Muscle layer of duodenum (tissue), 2 donors: ENCODE results near the gene LRPPRC.
"Not testable (repeated sequence)": the region's sequence is repeated elsewhere in the genome, so short reads cannot be mapped to it uniquely, and the experiment has no call there.

ENCODE experiments used
- H3K27ac ChIP-seq: one replicate; pipeline ENCODE4 v1.7.0; 2013; ENCODE audit warnings: mild to moderate bottlenecking, low read length
- H3K27me3 ChIP-seq: one replicate; pipeline ENCODE4 v1.7.0; 2013; ENCODE audit warnings: low read depth, mild to moderate bottlenecking, control low read depth, low read length
- H3K36me3 ChIP-seq, 2 donors: one replicate each; pipeline ENCODE4 v1.7.0; 2013; ENCODE audit warnings: low read length in 2 of 2, control low read depth in 1 of 2, mild to moderate bottlenecking in 1 of 2; ENCODE audit not compliant: insufficient read depth in 2 of 2, control insufficient read depth in 1 of 2
- H3K4me1 ChIP-seq, 2 donors: one replicate each; pipeline ENCODE4 v1.7.0; 2013; ENCODE audit warnings: low read length in 2 of 2, mild to moderate bottlenecking in 2 of 2, control low read depth in 1 of 2, moderate library complexity in 1 of 2; ENCODE audit not compliant: insufficient read depth in 2 of 2, control insufficient read depth in 1 of 2
- H3K4me3 ChIP-seq, 2 donors: one replicate each; pipeline ENCODE4 v1.7.0; 2013; ENCODE audit warnings: low read length in 2 of 2, low read depth in 1 of 2, mild to moderate bottlenecking in 1 of 2
- H3K9me3 ChIP-seq, 2 donors: one replicate each; pipeline ENCODE4 v1.7.0; 2013; ENCODE audit warnings: low read length in 2 of 2, control low read depth in 1 of 2, mild to moderate bottlenecking in 1 of 2; ENCODE audit not compliant: control insufficient read depth in 1 of 2
- donor health status: healthy.

Gene LRPPRC

DNA sequence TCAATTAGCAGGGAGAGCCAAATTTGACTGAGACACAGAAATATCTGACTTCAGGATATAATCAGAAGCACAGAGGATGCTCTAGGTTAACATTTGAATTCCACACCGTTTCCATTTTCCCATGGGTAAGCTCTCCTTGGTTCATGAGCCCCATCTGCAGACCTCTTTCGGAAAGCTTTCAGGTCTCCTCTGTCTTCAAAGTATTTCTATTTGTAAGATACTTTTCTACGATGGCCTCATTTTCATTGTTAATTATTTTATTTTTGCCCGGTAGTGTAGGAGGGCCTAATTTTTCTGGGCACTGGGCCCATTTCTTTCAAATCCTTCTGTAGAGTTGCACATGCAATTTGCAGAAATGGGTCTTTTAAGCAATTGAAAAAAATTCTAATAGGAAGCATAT, 53.8 kb downstream of the LRPPRC start:
- Histone ChIP-seq H3K9me3 (no peaks in the 10 kb centered on the region), H3K36me3 (peaks cover 30 to 34% of the 10 kb centered on the region in 2 donors), H3K4me1 (no peaks in the 10 kb centered on the region), H3K4me3 (no peak overlapping the region), H3K27ac (no peak overlapping the region), H3K27me3 (no peaks in the 10 kb centered on the region)

DNA sequence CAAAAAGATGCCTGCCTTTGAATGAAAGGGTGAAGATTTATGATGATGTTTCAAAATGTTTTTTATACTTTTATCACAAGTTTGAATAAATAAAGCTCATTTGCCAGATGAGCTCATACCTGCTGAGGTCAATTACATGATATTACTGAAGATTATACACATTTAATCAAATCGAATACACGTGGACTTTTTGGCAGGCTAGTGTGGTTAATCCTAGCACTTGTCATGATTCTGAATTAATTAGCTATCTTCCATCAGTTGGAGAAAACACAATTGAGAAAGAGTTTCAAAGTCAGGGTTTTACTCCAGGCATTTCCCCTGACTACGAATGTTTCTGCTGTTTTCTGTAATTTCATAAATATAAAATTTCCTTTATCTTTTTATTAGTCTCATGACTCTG, 54.4 kb downstream of the LRPPRC start:
- no peaks in the 10 kb centered on the region for H3K9me3 ChIP-seq
- H3K4me3 ChIP-seq = no peak overlapping the region
- peaks cover 24 to 27% of the 10 kb centered on the region in 2 donors for H3K36me3 ChIP-seq
- H3K27ac ChIP-seq = no peak overlapping the region
- no peaks in the 10 kb centered on the region for H3K4me1 ChIP-seq
- no peaks in the 10 kb centered on the region for H3K27me3 ChIP-seq

DNA sequence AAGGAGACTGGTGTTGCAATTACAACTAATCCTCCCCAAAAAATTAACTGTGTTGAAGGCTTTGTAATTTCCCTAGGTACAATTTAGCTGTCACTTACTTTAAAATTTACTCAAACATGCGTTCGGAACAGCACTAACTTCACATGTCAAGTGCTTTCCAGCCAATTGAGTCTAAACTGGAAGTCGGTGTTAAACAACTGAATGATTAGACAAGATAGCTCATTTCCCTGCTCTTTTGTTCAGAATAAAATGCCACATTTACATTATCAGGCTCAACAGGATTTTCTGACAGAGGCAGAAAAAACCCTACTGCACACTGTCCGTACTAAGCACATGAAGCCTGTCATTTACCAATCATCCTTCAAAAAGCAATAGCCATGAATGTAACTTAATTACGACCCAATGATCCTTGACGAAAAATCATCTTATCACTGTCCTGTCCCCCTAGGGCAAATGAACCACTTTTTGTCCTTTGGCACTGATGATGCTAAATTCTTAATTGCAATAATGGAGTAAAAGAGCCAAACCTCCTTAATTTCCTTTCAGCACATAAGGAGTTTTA, 56.0 kb downstream of the LRPPRC start:
- Histone ChIP-seq H3K27me3 (no peaks in the 10 kb centered on the region), H3K4me3 (no peak overlapping the region), H3K27ac (no peak overlapping the region), H3K4me1 (no peaks in the 10 kb centered on the region), H3K9me3 (no peaks in the 10 kb centered on the region), H3K36me3 (peaks cover 9 to 13% of the 10 kb centered on the region in 2 donors)

DNA sequence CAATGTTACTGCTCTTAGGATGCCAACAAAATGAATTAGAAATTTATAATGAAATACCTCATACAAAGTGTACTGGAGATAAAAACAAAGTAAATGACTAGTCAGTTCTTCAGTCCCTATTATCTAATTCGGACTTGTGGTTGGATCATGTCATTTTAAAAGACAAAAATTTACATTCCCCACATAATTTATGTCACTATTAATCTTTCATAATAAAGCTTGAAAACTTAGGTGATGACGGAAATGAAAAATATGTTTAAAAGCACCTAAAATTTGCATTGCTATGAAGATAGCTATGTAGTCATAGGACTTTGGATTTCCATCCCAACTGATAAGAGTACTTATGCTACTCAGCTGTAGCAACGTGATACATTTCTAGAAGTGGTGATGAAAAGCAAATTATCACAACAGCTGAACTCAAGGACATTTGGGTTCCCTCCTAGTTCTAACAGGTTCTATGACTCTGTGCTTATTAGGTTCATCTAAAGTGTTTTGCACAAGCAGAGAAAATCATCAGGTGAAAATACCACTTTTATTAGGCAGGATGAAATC, 58.4 kb downstream of the LRPPRC start:
- H3K36me3 ChIP-seq = peaks cover 15 to 16% of the 10 kb centered on the region in 2 donors
- H3K27me3 ChIP-seq = no peaks in the 10 kb centered on the region
- H3K4me1 ChIP-seq = no peaks in the 10 kb centered on the region
- no peak overlapping the region for H3K4me3 ChIP-seq
- no peaks in the 10 kb centered on the region for H3K9me3 ChIP-seq
- H3K27ac ChIP-seq = no peak overlapping the region

DNA sequence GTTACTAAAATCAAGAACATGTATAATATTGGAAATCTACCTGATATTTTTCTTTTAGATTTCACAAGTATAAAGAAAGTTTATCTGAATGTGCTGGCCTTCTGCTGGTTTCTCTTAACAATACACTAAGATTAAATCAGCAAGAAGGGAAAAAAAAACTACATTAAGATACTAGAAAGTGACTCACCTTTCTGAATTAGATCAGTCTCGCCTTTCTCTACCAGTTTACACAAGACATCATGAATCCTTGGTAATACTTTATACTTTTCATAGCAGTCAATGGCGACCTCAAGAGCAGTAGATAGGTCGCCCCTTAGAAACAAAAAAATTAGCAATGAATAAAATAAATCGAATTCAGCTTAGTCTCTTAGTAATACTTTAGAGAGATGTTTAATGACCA, 61.2 kb downstream of the LRPPRC start:
- Histone ChIP-seq H3K27ac (no peak overlapping the region), H3K36me3 (peaks cover 23 to 24% of the 10 kb centered on the region in 2 donors), H3K4me3 (no peak overlapping the region), H3K4me1 (no peaks in the 10 kb centered on the region), H3K27me3 (no peaks in the 10 kb centered on the region), H3K9me3 (no peaks in the 10 kb centered on the region)

DNA sequence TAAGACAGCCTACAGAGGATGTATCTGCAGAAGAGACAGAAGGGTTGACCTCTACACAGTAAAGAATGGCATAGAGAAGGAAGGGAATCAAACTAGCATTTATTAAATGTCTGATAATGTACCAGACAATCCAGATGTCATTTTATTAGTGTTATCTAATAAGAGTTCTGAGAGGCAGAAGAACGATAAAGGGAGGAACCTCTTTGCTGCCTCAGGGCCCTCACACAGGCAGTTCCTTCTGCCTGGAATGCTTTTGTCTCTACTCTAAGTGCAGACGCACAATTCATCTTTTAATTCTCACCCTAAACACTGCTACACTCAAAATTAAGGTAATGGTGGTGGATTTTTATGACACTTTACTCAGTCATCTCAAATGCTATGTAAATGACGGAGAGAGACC, 64.5 kb downstream of the LRPPRC start:
- Histone ChIP-seq H3K27ac (no peak overlapping the region), H3K27me3 (no peaks in the 10 kb centered on the region), H3K4me3 (no peak overlapping the region), H3K36me3 (peaks cover 26 to 30% of the 10 kb centered on the region in 2 donors), H3K4me1 (no peaks in the 10 kb centered on the region), H3K9me3 (no peaks in the 10 kb centered on the region)

DNA sequence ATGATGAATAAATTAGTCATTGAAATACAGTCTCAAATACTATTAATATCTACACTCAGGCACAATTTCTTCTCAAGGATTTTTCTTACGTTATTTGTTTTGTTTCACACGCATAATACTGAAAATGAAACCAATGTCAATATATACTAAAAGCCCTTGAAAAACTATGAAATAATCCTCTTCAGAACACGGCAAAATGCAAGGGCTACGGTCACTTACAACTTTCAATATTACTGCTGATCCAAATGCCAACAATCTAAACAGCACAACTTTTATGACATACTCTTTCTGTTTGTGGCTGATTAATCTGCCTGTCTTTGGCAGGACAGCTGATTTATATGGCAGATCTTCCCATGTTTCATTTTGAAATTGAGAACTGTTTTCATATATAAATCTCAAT, 68.3 kb downstream of the LRPPRC start:
- Histone ChIP-seq H3K9me3 (no peaks in the 10 kb centered on the region), H3K27me3 (no peaks in the 10 kb centered on the region), H3K4me3 (no peak overlapping the region), H3K4me1 (no peaks in the 10 kb centered on the region), H3K27ac (no peak overlapping the region), H3K36me3 (peaks cover 34 to 37% of the 10 kb centered on the region in 2 donors)

DNA sequence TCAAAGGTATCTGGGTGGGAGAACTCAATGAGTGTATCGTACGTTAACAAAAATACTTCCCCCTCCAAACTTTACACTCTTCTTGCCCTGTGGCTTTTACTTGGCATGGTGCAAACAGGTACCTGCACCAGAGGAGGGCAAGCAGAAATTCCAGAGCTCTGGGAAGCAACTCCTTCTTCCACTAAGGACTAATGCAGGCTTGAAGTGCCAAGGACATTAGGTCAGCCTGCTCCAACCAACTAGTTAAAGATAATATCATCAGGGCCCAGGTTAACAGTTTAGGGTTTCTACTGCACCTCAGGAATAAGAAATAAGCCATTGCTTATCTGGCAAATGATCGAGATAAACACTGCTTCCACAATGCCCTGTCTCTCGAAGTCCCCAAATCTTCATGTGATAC, 70.4 kb downstream of the LRPPRC start:
- peaks cover 0 to 4% of the 10 kb centered on the region in 2 donors for H3K4me1 ChIP-seq

DNA sequence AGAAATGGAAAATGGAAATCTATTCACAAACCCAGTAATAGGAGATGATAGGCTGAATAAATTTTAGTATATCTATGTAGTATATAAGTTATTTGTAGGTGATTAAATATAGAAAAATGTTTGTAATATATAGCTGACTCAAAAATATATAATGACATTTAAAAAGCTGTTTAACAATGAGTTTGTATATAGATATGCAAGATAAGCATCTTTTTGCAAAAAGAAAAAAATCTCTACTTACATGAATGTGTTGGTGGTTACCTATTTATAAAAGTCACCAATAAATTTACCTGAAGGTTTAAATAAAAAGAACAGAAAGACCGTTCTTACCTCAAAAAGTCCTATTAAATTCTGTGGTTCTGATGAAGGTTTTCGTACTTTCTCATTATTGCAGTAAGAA, 71.3 kb downstream of the LRPPRC start:
- Histone ChIP-seq H3K36me3 (peaks cover 29 to 31% of the 10 kb centered on the region in 2 donors), H3K4me1 (peaks cover 0 to 4% of the 10 kb centered on the region in 2 donors), H3K4me3 (no peak overlapping the region)

More for the DNA sequence above, 70.4 kb downstream of the LRPPRC start:
- Histone ChIP-seq H3K4me3 (no peak overlapping the region), H3K9me3 (no peaks in the 10 kb centered on the region), H3K36me3 (peaks cover 29 to 36% of the 10 kb centered on the region in 2 donors), H3K27me3 (no peaks in the 10 kb centered on the region), H3K27ac (no peak overlapping the region)

DNA sequence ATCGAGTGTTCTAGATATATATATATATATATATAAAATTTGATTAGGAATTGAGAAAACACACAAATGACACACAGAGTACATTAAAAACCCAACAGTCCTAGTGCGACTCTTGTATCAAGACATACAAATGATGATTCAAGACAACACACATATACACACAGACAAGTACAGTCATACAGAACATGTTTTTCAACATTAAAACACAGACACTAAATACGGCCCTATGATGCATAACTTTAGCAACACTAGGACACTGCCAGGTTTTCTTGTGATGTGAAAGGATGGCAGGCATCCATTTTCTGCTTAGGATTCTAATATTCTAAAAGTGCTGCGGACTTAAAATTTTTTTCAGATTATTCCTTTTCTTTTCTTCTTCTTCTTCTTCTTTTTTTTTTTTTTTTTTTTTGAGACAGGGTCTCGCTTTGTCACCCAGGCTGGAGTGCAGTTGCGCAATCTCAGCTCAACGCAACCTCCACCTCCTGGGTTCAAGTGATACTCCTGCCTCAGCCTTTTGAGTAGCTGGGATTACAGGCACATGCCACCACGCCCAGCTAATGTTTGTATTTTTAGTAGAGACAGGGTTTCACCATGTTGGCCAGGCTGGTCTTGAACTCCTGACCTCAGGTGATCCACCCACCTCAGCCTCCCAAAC, 84.5 kb downstream of the LRPPRC start:
- not testable (repeated sequence) for H3K27ac ChIP-seq, H3K4me1 ChIP-seq, H3K4me3 ChIP-seq, H3K9me3 ChIP-seq, H3K27me3 ChIP-seq
- peaks cover 17 to 36% of the 10 kb centered on the region in 2 donors for H3K36me3 ChIP-seq

More for the DNA sequence above, 71.3 kb downstream of the LRPPRC start:
- no peak overlapping the region for H3K27ac ChIP-seq
- no peaks in the 10 kb centered on the region for H3K27me3 ChIP-seq
- no peaks in the 10 kb centered on the region for H3K9me3 ChIP-seq

DNA sequence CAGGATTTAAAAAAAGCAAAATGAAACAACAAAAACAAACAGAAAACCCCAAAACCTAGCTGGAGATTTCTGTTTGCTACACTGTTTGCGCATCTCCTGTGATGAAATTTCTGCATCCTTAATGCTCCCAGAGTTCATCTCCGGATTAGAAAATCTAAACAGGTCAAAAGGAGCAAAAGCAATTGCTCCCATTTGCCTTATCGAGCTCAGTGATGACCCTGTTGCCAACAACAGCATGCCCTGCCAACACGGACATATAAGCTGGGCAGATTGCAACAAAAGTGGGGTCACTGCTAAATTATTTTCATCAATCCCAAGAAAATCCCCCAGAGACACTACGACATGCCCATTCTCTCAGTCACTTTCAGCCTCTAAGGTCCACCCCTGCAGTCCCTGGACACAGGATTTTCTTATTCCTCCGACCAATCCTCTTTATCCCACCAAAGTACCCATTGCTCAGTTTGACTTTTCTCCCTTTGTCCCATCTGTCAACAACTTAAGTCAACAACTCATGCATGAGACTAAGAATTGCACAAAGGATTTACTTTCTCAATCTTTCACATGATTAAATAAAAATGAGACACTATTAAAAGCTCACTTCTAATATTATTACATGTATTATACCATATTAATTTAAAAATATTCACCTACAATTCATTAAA, 89.2 kb downstream of the LRPPRC start:
- Histone ChIP-seq H3K27me3 (no peaks in the 10 kb centered on the region), H3K4me1 (no peaks in the 10 kb centered on the region), H3K9me3 (no peaks in the 10 kb centered on the region), H3K4me3 (no peak overlapping the region), H3K36me3 (peaks cover 13 to 25% of the 10 kb centered on the region in 2 donors), H3K27ac (no peak overlapping the region)
